GM18858 (cell line): ENCODE data around the gene PNKD.

Experiments used
- ATAC-seq: cut with Tn5 transposase; IDR thresholded peaks from one replicate; pipeline ENCODE4 v1.9.1; 2021; ENCODE audit not compliant: unreplicated experiment

PNKD gene

DNA sequence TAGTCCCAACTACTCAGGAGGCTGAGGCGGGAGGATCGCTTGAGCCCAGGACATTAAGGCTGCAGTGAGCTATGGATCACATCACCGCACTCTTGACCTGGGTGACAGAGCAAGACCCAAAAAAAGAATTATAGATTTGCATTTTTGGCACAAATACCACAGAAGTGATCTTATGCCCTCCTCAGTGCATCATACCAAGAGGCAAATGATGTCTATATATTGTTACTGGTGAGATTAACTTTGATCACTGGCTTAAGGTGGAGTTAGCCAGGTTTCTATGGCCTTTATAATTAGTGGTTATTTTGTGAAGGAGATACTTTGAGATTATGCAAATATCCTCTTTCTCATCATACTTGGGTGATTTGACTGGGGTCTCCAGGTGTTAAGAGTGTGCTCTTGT lies 64.2 kb downstream of the PNKD start:
- no peak for ATAC-seq

DNA sequence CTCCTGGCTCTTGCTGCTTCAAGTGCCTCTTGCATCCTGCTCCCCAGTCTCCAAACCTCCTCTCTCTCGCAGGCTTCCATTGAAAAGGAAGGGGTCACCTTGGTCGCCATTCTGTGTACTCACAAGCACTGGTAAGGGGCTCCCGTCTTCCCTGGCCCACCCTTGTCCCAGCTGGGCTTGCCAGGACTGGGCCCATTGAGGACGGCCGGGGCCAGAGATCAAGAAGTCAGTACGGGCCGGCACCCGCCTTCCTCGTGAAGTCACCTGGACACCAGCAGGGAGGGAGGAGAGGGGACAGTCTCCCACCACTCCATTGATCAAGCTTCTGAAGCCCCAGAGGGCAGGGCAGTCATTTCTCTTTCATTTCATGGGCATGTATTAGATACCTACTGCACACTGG lies 70.3 kb downstream of the PNKD start:
- no peak for ATAC-seq

DNA sequence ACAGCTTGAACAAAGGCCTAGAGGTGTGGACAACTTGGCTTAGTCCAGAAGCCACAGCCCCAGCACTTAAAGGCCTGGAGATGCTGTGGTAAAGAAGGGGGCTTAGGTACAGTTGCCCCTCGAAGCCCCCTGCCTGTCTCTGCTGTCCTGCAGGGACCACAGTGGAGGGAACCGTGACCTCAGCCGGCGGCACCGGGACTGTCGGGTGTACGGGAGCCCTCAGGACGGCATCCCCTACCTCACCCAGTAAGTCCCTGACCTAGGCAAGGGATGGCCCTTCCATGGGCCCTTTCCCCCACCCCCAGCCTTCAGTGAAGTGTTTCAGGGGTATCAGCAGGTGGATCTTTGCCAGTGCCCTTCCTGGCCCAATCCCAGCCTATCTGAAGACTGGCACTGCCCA lies 71.1 kb downstream of the PNKD start:
- no peak for ATAC-seq

DNA sequence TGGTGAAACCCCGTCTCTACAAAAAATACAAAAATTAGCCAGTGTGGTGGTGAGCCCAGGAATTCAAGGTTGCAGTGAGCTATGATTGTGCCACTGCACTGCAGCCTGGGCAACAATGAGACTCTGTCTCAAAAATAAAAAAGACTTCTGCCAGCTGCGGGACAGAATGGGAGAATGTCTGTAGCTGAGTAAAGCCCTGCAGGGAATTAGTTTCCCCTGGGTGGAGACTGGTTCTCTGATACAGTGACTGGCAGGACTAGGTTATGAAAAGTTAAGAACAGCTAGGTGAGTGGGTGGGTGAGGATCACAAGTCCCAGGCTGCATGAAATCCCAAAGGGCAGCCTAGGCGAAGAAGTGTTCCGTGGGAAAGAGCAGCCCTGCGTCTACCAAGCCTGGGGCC lies 72.5 kb downstream of the PNKD start:
- no peak for ATAC-seq

DNA sequence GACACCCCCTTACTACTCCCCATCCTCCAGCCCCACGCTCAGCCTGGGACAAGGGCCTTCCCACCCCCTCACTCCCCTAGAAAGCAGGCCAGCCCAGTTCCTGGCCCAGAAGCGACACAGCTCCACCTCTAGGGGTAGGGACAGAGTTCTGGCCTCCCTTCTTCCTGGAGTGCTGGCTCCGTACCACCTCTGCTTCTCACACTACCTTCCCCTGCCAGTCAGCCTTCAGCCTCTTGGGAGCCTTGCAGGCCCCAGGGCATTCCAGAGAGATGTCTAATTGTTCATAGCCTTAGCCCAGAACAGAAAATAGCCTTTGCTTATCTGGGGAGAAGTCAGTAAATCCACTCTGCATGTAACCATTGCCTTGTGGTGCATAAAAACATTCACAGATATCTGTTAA lies 73.3 kb downstream of the PNKD start:
- ATAC-seq, result no peak

DNA sequence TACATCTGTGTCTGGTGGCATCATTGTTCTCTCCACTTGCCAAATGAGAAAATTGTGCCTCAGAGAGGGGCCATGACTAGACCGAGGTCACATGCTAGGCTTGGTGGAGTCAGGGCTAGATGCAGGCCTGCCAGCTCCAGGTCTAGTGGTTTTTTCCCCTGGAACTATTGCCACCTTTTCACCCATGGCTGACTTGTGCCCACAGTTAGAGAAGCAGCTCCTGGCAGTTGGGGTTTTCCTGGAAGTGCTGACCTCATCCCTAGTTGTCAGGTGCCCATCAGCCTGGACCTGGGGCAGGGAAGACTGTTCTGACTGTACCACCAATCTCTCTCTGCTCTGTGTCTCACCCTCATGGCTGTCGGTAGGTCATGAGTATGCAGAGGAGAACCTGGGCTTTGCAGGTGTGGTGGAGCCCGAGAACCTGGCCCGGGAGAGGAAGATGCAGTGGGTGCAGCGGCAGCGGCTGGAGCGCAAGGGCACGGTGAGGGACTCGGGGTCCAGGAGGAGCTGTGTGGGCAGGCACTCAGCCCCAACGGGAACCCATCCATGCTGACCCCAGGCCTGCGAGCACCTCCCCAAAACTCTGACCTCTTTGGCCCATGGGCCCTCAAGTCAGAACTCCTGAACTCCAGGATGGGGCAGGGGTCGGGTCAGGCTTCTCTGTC lies 73.9 kb downstream of the PNKD start:
- ATAC-seq, result no peak

DNA sequence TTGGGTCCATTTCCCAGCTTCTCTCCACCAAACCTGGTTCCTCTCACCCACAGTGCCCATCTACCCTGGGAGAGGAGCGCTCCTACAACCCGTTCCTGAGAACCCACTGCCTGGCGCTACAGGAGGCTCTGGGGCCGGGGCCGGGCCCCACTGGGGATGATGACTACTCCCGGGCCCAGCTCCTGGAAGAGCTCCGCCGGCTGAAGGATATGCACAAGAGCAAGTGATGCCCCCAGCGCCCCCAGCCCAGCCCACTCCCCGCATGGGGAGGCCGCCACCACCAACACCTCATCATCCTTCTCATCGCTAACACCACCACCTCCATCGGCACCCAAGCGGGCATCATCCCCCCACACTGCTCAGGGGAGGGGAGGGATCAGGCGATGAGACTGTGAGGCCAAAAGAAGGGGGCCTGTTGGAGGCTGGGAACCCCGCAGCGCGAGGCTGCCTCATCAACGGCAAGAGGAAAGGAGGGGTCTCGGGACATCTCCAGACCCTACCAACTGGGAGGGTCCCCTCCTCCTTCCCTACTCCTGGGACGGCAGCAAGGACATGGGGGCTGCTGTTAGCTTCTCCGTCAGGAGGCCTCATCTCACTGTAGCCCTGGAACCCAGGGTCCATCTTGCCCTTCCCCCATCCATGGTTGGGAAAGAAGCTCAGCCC lies 74.6 kb downstream of the PNKD start:
- no peak for ATAC-seq

DNA sequence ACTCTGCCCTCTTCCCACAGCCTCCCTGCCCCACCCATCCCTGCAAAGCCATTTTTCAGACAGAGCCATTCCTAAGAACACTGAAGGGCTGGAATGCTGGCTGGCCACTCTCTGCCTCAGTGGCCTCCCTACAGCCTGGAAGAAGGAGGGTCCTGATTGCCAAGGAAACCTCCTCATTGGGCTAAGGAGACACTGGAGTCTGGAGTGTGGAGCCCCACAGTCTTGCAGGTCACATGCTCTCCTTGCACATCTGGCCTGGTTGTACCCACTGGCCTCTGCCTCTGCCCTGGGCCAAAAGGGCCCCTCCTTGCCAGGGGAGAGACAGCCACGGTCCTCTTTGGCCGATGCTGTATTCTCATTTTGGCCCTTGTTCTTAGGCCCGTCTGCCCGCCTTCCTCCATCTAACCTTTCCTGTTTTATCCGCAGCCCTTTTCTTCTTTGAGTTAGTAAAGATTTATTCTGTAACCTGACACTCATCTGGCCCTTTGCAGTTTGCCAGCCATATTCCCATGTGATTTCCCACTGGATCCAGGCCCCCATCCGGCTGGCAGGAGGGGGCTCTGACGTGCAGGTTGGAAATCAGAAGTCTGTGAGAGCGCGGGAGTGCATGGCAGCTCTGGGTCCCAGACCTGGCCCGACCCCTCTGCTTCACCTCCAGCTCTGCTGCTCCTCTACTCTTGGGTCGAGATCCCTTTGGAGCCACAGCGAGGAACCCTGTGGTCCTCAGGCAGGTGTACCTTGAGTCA lies 75.3 kb downstream of the PNKD start:
- no peak for ATAC-seq

DNA sequence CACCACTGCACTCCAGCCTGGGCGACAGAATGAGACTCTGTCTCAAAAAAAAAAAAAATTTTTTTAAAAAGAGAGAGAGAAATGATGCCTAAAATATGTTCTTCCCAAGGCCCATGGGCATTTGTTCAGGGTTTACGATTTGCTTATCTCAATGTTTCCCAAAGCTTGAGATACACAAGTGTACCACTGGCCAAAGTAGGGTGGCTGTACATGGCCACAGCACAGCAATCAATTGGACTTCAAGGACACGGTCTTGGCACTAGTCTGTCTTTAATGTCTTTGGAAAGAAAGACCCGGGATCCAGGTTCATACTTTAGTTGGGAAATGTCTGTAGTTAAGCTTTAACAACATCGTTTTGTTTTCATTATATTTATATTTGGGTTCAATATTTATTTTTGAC lies 76.9 kb downstream of the PNKD start:
- no peak for ATAC-seq

DNA sequence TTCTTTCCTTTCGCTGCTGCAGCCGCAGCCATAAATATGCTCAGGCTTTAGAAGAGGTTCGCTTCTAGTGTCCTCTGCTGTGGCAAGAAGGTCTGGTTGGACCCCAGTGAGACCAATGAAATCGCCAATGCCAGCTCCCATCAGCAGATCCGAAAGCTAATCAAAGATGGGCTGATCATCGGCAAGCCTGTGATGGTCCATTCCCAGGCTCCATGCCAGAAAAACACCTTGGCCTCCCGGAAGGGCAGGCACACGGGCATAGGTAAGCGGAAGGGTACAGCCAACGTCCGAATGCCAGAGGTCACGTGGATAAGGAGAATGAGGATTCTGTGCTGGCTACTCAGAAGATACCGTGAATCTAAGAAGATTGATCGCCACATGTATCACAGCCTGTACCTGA lies 83.7 kb downstream of the PNKD start:
- no peak for ATAC-seq

DNA sequence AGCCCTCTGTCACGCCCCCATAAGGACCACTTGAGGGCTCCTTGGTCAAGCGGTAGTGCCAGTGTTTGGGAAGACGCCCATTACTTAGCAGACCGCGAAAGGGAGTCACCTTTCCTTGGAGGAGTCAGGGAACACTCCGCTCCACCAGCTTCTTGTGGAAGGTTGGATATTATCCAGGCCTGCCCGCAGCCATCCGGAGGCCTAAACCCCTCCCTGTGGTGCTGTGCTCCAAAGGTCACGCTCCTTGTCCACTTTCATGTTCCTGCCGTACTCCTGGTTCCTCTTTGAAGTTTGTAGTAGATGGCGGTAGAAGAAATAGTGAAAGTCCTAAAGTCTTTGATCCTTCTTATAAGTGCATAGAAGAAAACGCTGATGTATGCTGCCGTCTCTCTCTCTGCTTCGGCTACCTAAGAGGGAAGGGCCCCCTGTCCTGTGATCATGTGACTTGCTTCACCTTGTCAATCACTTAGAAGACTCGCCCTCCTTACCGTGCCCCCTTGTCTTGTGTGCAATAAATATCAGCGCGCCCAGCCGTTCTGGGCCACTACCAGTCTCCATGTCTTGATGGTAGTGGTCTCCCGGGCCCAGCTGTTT lies 84.6 kb downstream of the PNKD start:
- no peak for ATAC-seq

DNA sequence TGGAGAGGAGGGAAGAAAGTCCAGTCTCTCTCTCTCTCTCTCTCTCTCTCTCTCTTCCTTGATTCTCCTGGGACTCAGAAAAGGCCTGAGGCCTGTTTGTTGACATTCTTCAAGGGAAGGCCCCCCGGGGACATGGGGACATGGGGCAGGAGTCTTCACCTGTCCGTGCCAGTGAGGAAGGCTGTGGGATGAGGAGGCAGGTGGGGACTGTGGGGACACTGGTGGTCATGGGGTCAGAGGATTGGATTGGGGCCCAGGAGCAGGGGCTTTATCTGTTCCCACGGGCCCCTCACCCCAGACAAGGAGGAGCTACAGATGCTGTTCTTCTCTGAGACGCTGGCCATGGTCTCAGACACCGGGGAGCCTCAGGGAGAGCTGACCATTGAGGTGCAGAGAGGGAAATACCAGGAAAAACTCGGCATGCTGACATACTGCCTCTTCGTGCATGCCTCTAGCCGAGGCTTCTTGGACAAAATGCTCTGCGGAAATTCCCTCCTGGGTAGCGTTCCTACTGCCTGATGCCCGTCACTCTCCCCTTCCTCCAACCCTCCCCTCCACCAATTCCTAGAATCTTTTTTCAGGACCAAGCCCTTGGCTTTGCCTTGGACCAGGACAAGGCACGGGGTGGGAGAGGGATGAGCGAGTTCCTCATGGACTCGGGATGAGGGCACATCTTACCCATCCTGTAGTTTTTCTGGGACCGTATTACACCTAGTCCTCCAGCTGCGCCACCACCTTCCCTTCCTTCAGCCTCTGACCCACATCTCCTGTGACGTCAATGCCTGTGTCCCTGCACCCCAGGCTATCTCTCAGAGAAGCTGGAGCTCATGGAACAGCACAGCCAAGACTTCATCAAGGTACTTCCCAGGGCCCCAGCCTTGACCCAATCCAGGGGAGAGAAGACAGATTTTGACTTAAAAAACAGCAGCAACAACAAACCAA lies 87.2 kb downstream of the PNKD start:
- no peak for ATAC-seq

DNA sequence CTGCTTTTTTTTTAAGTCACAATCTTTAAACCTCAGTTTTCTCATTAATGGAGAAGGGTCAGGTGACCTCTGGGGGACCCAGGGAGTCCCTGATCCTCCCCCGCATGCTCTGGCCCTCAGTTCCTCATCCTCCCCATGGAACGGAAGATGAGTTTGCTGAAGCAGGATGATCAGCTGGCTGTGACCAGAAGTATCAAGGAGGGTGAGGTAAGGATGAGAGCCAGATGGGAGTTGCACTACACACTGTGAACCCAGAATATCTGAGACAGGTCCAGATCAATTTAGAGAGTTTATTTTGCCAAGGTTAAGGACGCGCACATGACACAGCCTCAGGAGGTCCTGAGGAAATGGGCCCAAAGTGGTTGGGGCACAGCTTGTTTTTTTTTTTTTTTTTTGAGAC lies 90.1 kb downstream of the PNKD start:
- ATAC-seq, result no peak

DNA sequence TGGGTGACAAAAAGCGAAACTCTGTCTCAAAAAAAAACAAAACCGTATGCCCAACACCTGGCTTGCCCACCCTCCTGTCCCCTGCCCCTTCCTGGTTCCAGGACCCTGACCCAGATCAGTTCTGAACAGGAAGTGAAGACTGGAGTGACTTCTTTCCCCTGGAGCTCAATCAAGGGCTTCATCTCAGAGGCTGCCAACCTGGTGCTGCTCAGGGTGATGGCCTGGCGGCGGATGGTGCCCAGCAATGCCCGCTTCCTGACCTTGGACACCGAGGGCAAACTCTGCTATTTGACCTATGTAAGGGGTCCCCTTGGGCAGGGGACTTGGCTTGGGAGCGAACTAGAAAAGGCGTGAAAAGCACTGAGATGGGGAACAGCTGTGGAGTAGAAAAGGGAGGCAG lies 92.3 kb downstream of the PNKD start:
- no peak for ATAC-seq

DNA sequence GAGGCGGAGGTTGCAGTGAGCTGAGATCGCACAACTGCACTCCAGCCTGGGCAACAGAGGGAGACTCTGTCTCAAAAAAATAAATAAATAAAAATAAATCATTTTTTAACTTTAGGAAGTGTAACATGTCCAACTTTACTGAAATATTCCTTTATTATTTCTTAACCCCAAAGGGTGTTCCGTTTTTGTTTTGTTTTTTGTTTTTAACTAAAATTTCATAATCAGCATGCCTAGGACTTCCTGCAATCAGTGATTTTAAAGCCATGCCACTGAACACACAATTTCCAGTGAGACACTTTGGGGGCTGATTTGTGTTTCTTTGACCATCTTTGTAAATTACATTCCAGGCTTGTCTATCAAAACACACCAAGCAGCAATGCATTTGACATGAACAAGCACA lies 93.4 kb downstream of the PNKD start:
- no peak for ATAC-seq

DNA sequence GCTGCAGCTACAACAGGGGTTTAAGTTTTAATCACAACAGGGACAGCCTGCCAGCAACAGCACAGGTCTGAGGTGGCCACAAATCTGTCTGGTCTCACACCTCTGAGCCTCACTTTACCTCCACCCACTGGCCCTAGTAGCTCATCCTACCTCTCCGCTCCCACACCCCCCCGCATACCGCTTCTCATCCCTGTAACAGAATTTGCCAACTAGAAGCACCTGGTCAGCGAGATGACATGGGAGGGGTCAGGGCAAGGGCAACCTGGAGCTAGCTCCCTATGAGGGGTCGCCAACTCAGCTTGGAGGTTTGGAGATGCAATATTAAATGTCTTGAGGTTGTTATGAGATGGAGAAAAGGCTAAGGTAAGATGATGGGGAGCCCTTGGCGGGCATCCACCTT lies 93.9 kb downstream of the PNKD start:
- no peak for ATAC-seq

DNA sequence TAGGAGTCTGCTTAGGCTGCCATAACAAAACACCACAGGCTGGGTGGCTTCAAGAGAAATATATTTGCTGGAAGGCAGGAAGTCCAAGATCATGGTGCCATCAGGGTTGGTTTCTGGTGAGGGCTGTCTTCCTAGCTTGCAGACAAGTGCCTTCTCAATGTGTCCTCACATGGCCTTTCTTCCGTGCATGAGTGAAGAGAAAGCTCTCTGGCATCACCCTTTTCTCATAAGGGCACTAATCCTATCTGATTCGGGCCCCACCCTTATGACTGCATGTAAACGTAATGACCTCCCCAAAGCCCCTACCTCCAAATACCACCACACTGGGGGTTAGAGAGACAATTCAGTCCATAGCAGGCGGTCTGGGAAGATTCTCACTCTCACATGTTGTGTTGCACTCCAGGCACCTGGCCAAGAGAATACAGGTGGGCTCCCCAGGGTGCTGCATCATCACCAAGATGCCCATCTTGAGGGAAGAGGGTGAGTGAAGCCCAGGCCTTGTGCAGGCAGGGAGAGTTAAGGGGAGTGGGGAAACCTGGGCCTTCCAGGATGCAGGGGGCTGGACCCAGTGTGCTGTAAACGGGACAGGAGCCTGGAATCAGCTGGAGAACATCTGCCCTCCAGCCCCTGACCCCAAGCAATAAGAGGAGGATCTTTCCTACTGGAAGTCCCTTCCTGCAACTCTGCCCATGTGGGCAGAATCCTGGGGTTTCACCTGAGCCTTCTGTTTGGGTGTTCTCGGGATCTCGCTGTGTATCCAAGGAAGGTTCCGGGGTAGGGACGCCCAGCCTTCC lies 96.5 kb downstream of the PNKD start:
- no peak for ATAC-seq

DNA sequence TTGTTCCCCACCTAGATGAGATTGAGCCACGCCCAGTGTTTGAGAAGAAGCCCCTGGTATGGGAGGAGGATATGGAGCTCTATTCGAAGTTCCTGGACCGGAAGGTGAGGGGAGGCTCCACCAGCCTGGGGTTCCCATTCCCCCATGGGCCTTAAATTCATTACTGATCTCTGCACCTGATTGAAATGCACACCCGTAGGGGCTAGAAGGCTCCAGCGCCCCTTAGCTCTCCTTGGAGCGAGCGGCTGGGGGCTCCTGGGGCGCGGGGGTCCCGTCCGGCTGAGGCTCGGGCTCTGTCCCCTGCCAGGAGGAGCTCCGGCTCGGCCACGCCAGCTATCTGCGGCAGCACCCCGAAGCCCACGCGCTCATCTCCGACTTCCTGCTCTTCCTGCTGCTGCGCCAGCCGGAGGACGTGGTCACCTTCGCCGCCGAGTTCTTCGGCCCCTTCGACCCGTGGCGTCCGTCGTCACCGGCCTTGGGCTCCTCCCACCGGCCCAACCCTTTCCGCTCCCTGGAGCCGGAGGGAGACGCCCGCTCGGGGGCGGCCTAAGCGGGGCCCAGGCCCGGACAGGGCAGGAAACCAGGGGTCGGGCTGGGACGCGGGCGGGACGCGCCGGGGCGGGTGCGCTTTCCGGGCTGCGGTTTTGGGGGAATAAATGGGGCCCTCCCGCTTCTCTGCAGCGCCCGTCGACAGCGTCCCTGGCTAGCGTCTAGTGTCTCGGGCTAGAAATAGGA lies 97.3 kb downstream of the PNKD start:
- ATAC-seq, result peak; percentile 84

DNA sequence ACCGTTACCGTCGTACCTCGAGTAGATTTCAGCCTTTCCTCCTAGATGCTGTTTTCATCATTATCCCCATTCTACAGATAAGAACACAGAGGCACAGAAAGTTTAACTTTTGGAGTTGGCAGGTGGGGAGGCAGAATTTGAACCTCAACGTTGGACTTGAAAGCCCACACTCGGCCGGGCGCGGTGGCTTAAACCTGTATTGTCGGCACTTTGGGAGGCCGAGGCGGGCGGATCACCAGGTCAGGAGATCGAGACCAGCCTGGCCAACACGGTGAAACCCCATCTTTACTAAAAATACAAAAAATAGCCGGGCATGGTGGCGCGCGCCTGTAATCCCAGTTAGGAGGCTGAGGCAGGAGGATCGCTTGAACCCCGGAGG lies 97.8 kb downstream of the PNKD start:
- no peak for ATAC-seq
